OCI-LY3 (cell line): ENCODE measurements around the gene VAV3.

ENCODE experiments used
- CTCF ChIP-seq: fragments of 200-600, 300-600 bp; sonication (generic); IDR thresholded peaks from 2 replicates; pipeline ENCODE4 v1.5.1; 2014; ENCODE audit warnings: antibody characterized with exemption, low read length, low read depth
- EZH2phosphoT487 ChIP-seq: fragments of 200-600 bp; shearing (Covaris generic); IDR thresholded peaks from 2 replicates; pipeline ENCODE4 v1.6.1; 2018; ENCODE audit warnings: antibody characterized with exemption, mixed run types, low read depth

DNA sequence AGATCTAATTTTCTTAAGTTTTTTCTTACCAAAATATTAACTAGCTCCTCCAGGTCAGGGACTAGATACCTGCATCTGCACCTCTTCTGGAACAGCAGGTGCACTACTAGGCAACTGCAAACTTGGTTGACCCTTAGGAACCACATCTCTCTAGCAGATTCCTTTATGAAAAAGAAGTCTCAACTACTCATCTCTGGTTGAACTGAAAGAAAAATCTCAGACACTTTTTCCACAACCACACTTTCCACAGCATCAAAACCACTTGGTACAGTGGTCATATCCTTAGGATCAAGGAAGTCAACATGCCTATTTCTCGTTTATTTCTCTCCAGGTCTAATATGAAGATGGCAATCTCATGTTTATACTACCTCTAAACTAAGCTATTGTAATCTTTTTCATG lies 52.3 kb downstream of the VAV3 start:
- no peak for TF ChIP-seq CTCF
- TF ChIP-seq EZH2phosphoT487 = no peak
